GM12801 (cell line): ENCODE data around the gene PRPSAP1.

ENCODE experiments used
- TF ChIP-seq, protein P1 (sequence below): IDR thresholded peaks from one replicate; pipeline ENCODE4 v1.5.1; 2011; ENCODE audit warnings: control low read depth; ENCODE audit not compliant: insufficient read length; ENCODE audit errors: extremely low read depth

Gene PRPSAP1

GRCh38 chr17:76353004-76353598, 615 bp downstream of the PRPSAP1 start:
- TF ChIP-seq, protein P1, sequence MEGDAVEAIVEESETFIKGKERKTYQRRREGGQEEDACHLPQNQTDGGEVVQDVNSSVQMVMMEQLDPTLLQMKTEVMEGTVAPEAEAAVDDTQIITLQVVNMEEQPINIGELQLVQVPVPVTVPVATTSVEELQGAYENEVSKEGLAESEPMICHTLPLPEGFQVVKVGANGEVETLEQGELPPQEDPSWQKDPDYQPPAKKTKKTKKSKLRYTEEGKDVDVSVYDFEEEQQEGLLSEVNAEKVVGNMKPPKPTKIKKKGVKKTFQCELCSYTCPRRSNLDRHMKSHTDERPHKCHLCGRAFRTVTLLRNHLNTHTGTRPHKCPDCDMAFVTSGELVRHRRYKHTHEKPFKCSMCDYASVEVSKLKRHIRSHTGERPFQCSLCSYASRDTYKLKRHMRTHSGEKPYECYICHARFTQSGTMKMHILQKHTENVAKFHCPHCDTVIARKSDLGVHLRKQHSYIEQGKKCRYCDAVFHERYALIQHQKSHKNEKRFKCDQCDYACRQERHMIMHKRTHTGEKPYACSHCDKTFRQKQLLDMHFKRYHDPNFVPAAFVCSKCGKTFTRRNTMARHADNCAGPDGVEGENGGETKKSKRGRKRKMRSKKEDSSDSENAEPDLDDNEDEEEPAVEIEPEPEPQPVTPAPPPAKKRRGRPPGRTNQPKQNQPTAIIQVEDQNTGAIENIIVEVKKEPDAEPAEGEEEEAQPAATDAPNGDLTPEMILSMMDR: no peak

DNA sequence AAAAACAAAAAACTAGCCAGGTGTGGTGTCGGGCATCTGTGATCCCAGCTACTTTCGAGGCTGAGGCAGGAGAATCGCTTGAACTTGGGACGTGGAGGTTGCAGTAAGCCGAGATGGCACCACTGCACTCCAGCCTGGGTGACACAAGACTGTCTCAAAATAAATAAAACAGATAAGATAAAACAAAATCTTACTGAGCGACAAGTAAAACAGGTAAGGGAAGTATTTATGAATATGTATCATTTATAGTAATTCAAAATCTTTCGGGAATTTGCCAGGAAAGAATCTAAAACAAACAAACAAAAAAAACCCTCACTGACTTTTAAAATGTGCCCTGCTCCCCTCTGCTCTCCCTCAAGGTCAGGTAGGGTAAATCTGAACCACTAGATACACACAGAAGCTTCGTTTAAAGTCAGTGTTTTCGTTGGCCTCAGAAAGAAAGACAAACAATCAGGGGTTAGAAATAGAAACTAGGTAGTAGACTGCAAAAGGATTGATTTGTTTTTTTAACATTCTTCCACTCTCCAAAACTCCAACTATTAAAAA, 2.1 kb downstream of the PRPSAP1 start:
- TF ChIP-seq, protein P1: no peak

DNA sequence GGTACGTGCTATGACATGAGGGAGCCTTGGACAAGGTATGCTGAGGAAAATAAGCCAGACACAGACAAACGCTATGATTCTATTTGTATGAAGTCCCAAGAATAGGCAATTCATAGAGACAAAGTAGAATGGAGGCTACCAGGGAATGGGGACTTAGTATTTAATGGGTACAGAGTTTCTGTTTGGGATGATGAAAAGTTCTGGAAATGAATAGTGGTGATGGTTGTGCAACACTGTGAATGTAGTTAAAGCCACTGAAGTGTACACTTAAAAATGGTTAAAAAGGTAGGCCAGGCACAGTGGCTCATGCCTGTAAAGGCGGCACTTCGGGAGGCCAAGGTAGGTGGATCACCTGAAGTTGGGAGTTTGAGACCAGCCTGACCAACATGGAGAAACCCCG, 3.3 kb downstream of the PRPSAP1 start:
- TF ChIP-seq, protein P1: no peak

GRCh38 chr17:76345377-76345974, 8.2 kb downstream of the PRPSAP1 start:
- TF ChIP-seq, protein P1: no peak

DNA sequence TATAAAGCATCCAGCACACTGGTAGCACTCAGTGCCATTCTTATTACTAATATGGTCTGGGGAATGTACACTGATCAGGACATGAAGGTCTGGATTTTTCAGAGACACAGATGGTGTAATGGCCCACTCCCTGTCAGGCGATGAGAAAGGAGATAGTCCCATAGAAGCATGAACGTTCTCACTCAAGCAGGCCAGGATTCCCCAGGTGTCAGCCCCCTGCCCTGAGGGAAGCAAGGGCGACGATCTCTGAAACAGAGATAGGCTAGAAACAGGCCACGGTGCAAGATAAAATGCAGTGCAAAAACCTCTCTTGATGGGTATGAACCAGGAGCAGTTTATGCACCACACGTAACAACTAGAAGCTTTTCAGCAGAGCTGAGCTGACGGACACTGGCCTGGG, 10.6 kb downstream of the PRPSAP1 start:
- TF ChIP-seq, protein P1: no peak

GRCh38 chr17:76341301-76341700, 12.4 kb downstream of the PRPSAP1 start:
- TF ChIP-seq, protein P1: no peak

DNA sequence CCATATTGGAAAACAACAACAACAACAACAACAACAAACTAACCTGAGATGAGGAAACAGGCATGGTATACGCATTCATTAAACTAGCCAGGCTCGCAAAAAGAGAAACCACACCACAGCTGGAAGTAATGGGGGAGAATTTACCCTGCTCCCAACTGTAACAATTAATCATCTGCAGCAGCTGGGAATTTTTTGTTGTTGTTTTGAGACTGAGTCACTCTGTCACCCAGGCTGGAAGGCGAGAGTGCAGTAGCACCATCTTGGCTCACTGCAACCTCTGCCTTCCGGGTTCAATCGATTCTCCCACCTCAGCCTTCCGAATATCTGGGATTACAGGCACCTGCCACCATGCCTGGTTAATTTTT, 16.3 kb downstream of the PRPSAP1 start:
- TF ChIP-seq, protein P1: no peak
